ENCODE data around the gene ZFTA.
"Not testable (repeated sequence)": the region's sequence is repeated elsewhere in the genome, so short reads cannot be mapped to it uniquely, and the experiment has no call there.

GRCh38 chr11:63810383-63810782 lies 41.8 kb upstream of the ZFTA start:
- not testable (repeated sequence) for TF ChIP-seq ZNF384 (IDR thresholded peaks at IDR 0.05); BHLHE40 (IDR thresholded peaks at IDR 0.05; ENCODE audit: borderline replicate concordance); FOXK2 (IDR thresholded peaks at IDR 0.05); PKNOX1 (IDR thresholded peaks at IDR 0.05)

Measured in HEK293T (cell line).